Trophoblast cell (in vitro differentiated cells and primary cell): ENCODE results near the gene TPM2.
A peak's percentile ranks its signal among the peaks of the same experiment; 100 is the strongest.

Source experiments
- DNase-seq, 2 donors: peaks; one replicate each; pipeline ENCODE4 v3.0.0-alpha.2; 2016
- H2AFZ ChIP-seq: 2 replicates; pipeline ENCODE4 v1.6.1; 2013; ENCODE audit warnings: low read length, moderate library complexity, mild to moderate bottlenecking; ENCODE audit not compliant: insufficient read depth, poor library complexity
- H2AK5ac ChIP-seq: 2 replicates; pipeline ENCODE4 v1.6.1; 2013; ENCODE audit warnings: mild to moderate bottlenecking, low read length
- H2BK120ac ChIP-seq: 2 replicates; pipeline ENCODE4 v1.6.1; 2013; ENCODE audit warnings: low read length, mild to moderate bottlenecking, moderate library complexity; ENCODE audit not compliant: insufficient read depth, poor library complexity
- H2BK12ac ChIP-seq: 2 replicates; pipeline ENCODE4 v1.6.1; 2013; ENCODE audit warnings: mild to moderate bottlenecking, low read length, moderate library complexity
- H2BK5ac ChIP-seq: 2 replicates; pipeline ENCODE4 v1.6.1; 2013; ENCODE audit warnings: low read length, low read depth, moderate library complexity, mild to moderate bottlenecking; ENCODE audit not compliant: poor library complexity
- H3K14ac ChIP-seq: 2 replicates; pipeline ENCODE4 v1.6.1; 2013; ENCODE audit warnings: mild to moderate bottlenecking, low read length
- H3K18ac ChIP-seq: 2 replicates; pipeline ENCODE4 v1.6.1; 2013; ENCODE audit warnings: mild to moderate bottlenecking, low read length
- H3K23ac ChIP-seq: 2 replicates; pipeline ENCODE4 v1.6.1; 2013; ENCODE audit warnings: low read length
- H3K27ac ChIP-seq: 2 replicates; pipeline ENCODE4 v1.5.1; 2013; ENCODE audit warnings: low read depth, mild to moderate bottlenecking, inconsistent platforms, low read length, moderate library complexity
- H3K27me3 ChIP-seq: 2 replicates; pipeline ENCODE4 v1.6.1; 2013; ENCODE audit warnings: inconsistent platforms, mild to moderate bottlenecking, low read length, moderate library complexity; ENCODE audit not compliant: insufficient read depth
- H3K36me3 ChIP-seq, 2 experiments: 1 replicate in 1 of 2; 2 replicates in 1 of 2; pipeline ENCODE4 v1.6.1; 2013; ENCODE audit warnings: low read length in 2 of 2, mild to moderate bottlenecking in 2 of 2, moderate library complexity in 1 of 2; ENCODE audit not compliant: insufficient read depth in 2 of 2, control insufficient read depth in 1 of 2
- H3K4ac ChIP-seq: 2 replicates; pipeline ENCODE4 v1.6.1; 2013; ENCODE audit warnings: low read depth, mild to moderate bottlenecking, low read length, moderate library complexity
- H3K4me1 ChIP-seq, 2 experiments: 1 replicate in 1 of 2; 2 replicates in 1 of 2; pipeline ENCODE4 v1.6.1; 2013; ENCODE audit warnings: low read length in 2 of 2, mild to moderate bottlenecking in 2 of 2, moderate library complexity in 1 of 2; ENCODE audit not compliant: insufficient read depth in 2 of 2, control insufficient read depth in 1 of 2
- H3K4me2 ChIP-seq: 2 replicates; pipeline ENCODE4 v1.6.1; 2013; ENCODE audit warnings: inconsistent platforms, mild to moderate bottlenecking, low read length, moderate library complexity
- H3K4me3 ChIP-seq: 2 replicates; pipeline ENCODE4 v1.5.1; 2013; ENCODE audit warnings: mild to moderate bottlenecking, low read depth, low read length, inconsistent platforms
- H3K79me1 ChIP-seq: one replicate; pipeline ENCODE4 v1.6.1; 2013; ENCODE audit warnings: low read length
- H3K79me2 ChIP-seq: 2 replicates; pipeline ENCODE4 v1.6.1; 2013; ENCODE audit warnings: low read length, mild to moderate bottlenecking; ENCODE audit not compliant: control insufficient read depth, insufficient read depth, poor library complexity
- H3K9ac ChIP-seq: 2 replicates; pipeline ENCODE4 v1.6.1; 2013; ENCODE audit warnings: mild to moderate bottlenecking, low read length
- H3K9me3 ChIP-seq: 2 replicates; pipeline ENCODE4 v1.6.1; 2013; ENCODE audit warnings: low read depth, mild to moderate bottlenecking, control low read depth, inconsistent platforms, low read length; ENCODE audit not compliant: insufficient read depth
- H4K12ac ChIP-seq: 2 replicates; pipeline ENCODE4 v1.6.1; 2013; ENCODE audit warnings: low read depth, mild to moderate bottlenecking, low read length, moderate library complexity
- H4K8ac ChIP-seq: 2 replicates; pipeline ENCODE4 v1.6.1; 2013; ENCODE audit warnings: low read depth, mild to moderate bottlenecking, low read length, moderate library complexity
- H4K91ac ChIP-seq: one replicate; pipeline ENCODE4 v1.6.1; 2013; ENCODE audit warnings: low read depth, mild to moderate bottlenecking, low read length, moderate library complexity
- WGBS: extraction: QIAGEN DNeasy Blood & Tissue Kit; methylation state at CpG from one replicate; pipeline ENCODE4 v1.1.7; 2013; ENCODE audit warnings: missing lambda C conversion rate; ENCODE audit not compliant: insufficient read length, insufficient coverage; ENCODE audit errors: extremely low coverage; 5-methylcytosine and 5-hydroxymethylcytosine counted together

TPM2 gene

GRCh38 chr9:35688558-35689541 is 875 bp downstream of the TPM2 start:
- H3K14ac ChIP-seq: peak overlapping the region; percentile 95
- H2BK120ac ChIP-seq: peak overlapping the region; percentile 68
- H2BK12ac ChIP-seq: peak overlapping the region; percentile 51
- H4K91ac ChIP-seq: peak overlapping the region; percentile 87
- peaks cover 14% of the 10 kb centered on the region for H3K79me2 ChIP-seq
- H3K36me3 ChIP-seq: peaks cover 25 to 27% of the 10 kb centered on the region in 2 experiments
- H3K4me2 ChIP-seq: peak overlapping the region; percentile 68
- no CpG with 5 or more reads among the region's 12 CpGs for WGBS
- H3K79me1 ChIP-seq: peaks cover 20% of the 10 kb centered on the region
- H3K4ac ChIP-seq: peak overlapping the region; percentile 92
- H3K27ac ChIP-seq: peak overlapping the region; percentile 28
- H3K23ac ChIP-seq: no peak overlapping the region
- no peaks in the 10 kb centered on the region for H3K9me3 ChIP-seq
- no peaks in the 10 kb centered on the region for H3K27me3 ChIP-seq
- H2BK5ac ChIP-seq: peak overlapping the region; percentile 76
- H2AFZ ChIP-seq: peak overlapping the region; percentile 31
- peak overlapping the region; percentile 85 for H4K8ac ChIP-seq
- H3K4me3 ChIP-seq: peak overlapping the region; percentile 87
- DNase-seq: peak in 1 of 2 donors; percentile 18
- H4K12ac ChIP-seq: peak overlapping the region; percentile 69
- peak overlapping the region; percentile 90 for H2AK5ac ChIP-seq
- peak overlapping the region; percentile 87 for H3K9ac ChIP-seq
- H3K4me1 ChIP-seq: peaks cover 16 to 24% of the 10 kb centered on the region in 2 experiments
- peak overlapping the region; percentile 96 for H3K18ac ChIP-seq

- no peak overlapping the region for H3K27ac ChIP-seq
- H4K91ac ChIP-seq: no peak overlapping the region
- no peak overlapping the region for H2BK12ac ChIP-seq
- WGBS: no CpG with 5 or more reads among the region's 2 CpGs
- H3K23ac ChIP-seq: no peak overlapping the region
- H3K36me3 ChIP-seq: peaks cover 27 to 33% of the 10 kb centered on the region in 2 experiments
- H3K4ac ChIP-seq: peak overlapping the region; percentile 3
- H2BK5ac ChIP-seq: no peak overlapping the region
- no peak overlapping the region for H3K18ac ChIP-seq
- H3K4me1 ChIP-seq: peaks cover 16 to 24% of the 10 kb centered on the region in 2 experiments
- peaks cover 20% of the 10 kb centered on the region for H3K79me1 ChIP-seq
- peak overlapping the region; percentile 68 for H3K4me2 ChIP-seq
- H4K8ac ChIP-seq: no peak overlapping the region
- H3K4me3 ChIP-seq: no peak overlapping the region
- H4K12ac ChIP-seq: no peak overlapping the region
- H3K27me3 ChIP-seq: no peaks in the 10 kb centered on the region
- H3K79me2 ChIP-seq: peaks cover 14% of the 10 kb centered on the region
- H2AK5ac ChIP-seq: no peak overlapping the region
- no peak for DNase-seq
- no peaks in the 10 kb centered on the region for H3K9me3 ChIP-seq
- no peak overlapping the region for H3K14ac ChIP-seq
- H3K9ac ChIP-seq: no peak overlapping the region
- H2AFZ ChIP-seq: no peak overlapping the region
- no peak overlapping the region for H2BK120ac ChIP-seq
Observed at GRCh38 chr9:35687972-35688557, 1.7 kb downstream of the TPM2 start.

DNA sequence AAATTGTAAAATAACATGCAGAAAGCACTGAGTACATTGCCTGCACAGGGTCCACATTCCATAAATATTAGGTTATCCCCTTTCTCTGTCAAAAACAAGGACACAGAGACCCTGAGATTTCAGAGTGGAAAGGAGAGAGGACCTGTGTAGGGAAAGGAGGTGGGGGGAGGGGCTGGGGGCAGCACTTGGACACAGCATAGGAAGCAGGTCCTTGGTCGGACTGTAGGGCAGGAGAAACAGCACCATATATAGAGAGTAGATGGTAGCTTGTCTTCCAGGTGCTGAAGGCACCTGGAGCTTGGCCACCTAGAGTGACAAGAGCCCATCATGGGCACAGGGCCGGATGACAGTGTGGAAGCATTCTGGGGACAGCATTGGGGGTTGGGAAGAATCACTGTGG is 2.4 kb downstream of the TPM2 start:
- no peak for DNase-seq
- H3K23ac ChIP-seq: no peak overlapping the region
- no peak overlapping the region for H4K8ac ChIP-seq
- H3K9ac ChIP-seq: no peak overlapping the region
- H2BK120ac ChIP-seq: no peak overlapping the region
- H3K79me2 ChIP-seq: peaks cover 14% of the 10 kb centered on the region
- no peak overlapping the region for H2AFZ ChIP-seq
- no peak overlapping the region for H4K12ac ChIP-seq
- peak overlapping the region; percentile 68 for H3K4me2 ChIP-seq
- H2BK5ac ChIP-seq: no peak overlapping the region
- no peak overlapping the region for H3K4me3 ChIP-seq
- no peak overlapping the region for H3K18ac ChIP-seq
- no peaks in the 10 kb centered on the region for H3K27me3 ChIP-seq
- H3K36me3 ChIP-seq: peaks cover 34 to 41% of the 10 kb centered on the region in 2 experiments
- H3K14ac ChIP-seq: no peak overlapping the region
- H3K9me3 ChIP-seq: no peaks in the 10 kb centered on the region
- H2BK12ac ChIP-seq: no peak overlapping the region
- H3K27ac ChIP-seq: no peak overlapping the region
- H3K4me1 ChIP-seq: peaks cover 16 to 24% of the 10 kb centered on the region in 2 experiments
- no CpG with 5 or more reads among the region's 2 CpGs for WGBS
- peaks cover 20% of the 10 kb centered on the region for H3K79me1 ChIP-seq
- H4K91ac ChIP-seq: no peak overlapping the region
- no peak overlapping the region for H2AK5ac ChIP-seq
- H3K4ac ChIP-seq: no peak overlapping the region

GRCh38 chr9:35686222-35687203 is 3.2 kb downstream of the TPM2 start:
- Histone ChIP-seq H4K12ac (no peak overlapping the region), H3K79me1 (peaks cover 20% of the 10 kb centered on the region), H2BK120ac (no peak overlapping the region), H3K4me2 (no peak overlapping the region), H3K4me3 (no peak overlapping the region), H4K8ac (no peak overlapping the region), H3K79me2 (peaks cover 14% of the 10 kb centered on the region), H3K27ac (no peak overlapping the region), H2AFZ (no peak overlapping the region), H3K9ac (no peak overlapping the region), H4K91ac (no peak overlapping the region), H3K27me3 (no peaks in the 10 kb centered on the region), H2BK12ac (no peak overlapping the region), H3K23ac (no peak overlapping the region), H3K4ac (no peak overlapping the region), H3K14ac (no peak overlapping the region), H3K4me1 (peaks cover 16 to 24% of the 10 kb centered on the region in 2 experiments), H2AK5ac (no peak overlapping the region), H3K18ac (no peak overlapping the region), H3K9me3 (no peaks in the 10 kb centered on the region), H3K36me3 (peaks cover 40 to 49% of the 10 kb centered on the region in 2 experiments), H2BK5ac (no peak overlapping the region)
- no peak for DNase-seq
- no CpG with 5 or more reads among the region's 11 CpGs for WGBS
